HepG2 (cell line): ENCODE results near the gene ARL5C.

Experiments
- CHD2 ChIP-seq: IDR thresholded peaks from 2 replicates; pipeline ENCODE4 v1.6.1; 2011; ENCODE audit warnings: low read depth, low read length, improper control_type of control experiment
- EZH2 ChIP-seq: conservative IDR thresholded peaks from 2 replicates; pipeline ENCODE4 v1.6.1; 2012; ENCODE audit warnings: mild to moderate bottlenecking, low read depth, low read length, moderate library complexity
- HNRNPK ChIP-seq: fragments of 200-400 bp; formaldehyde crosslinking; IDR thresholded peaks from 2 replicates; pipeline ENCODE4 v1.6.1; 2018; ENCODE audit warnings: low read length, low read depth, moderate library complexity, mild to moderate bottlenecking; ENCODE audit not compliant: poor library complexity, severe bottlenecking
- MXI1 ChIP-seq: IDR thresholded peaks from 3 replicates; pipeline ENCODE4 v1.6.1; 2012; ENCODE audit warnings: low read depth, low read length, inconsistent platforms, borderline replicate concordance
- NR2C2 ChIP-seq: sonication (generic); formaldehyde crosslinking; IDR thresholded peaks from 2 replicates; pipeline ENCODE4 v1.4.0; 2020; ENCODE audit warnings: missing genetic modification reagents, mild to moderate bottlenecking, moderate library complexity, borderline replicate concordance
- TF ChIP-seq, protein P1 (sequence below): sonication (generic); formaldehyde crosslinking; IDR thresholded peaks from 2 replicates; pipeline ENCODE4 v1.8.0; 2022; ENCODE audit warnings: missing genetic modification reagents, mild to moderate bottlenecking, borderline replicate concordance

DNA sequence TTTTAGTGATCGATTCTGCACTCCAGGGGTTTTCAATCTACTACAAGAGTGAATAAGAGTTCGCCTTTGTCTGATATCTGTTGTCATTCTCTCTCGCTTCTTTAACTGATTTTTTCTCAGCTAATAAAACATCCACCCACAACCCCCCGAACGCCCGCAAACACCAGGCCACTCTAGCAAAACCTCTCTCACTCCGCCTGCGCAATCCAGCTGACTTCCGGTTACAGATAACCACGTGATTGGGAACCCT is 33.8 kb upstream of the ARL5C start:
- TF ChIP-seq HNRNPK (no peak), EZH2 (no peak), CHD2 (no peak), NR2C2 (CRISPR knock-in tag) (no peak), MXI1 (no peak; the same call in 2 of the 3 replicates)
- TF ChIP-seq, protein P1, sequence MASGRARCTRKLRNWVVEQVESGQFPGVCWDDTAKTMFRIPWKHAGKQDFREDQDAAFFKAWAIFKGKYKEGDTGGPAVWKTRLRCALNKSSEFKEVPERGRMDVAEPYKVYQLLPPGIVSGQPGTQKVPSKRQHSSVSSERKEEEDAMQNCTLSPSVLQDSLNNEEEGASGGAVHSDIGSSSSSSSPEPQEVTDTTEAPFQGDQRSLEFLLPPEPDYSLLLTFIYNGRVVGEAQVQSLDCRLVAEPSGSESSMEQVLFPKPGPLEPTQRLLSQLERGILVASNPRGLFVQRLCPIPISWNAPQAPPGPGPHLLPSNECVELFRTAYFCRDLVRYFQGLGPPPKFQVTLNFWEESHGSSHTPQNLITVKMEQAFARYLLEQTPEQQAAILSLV (CRISPR knock-in tag): peak; percentile 19; the same call in 1 of the 2 replicates
